ENCODE measurements around the gene PCDHGA10. TPM values are rescaled to one million over a fixed set of nuclear protein-coding genes. Genes with fewer than 3 reads are reported as not detected.
"Not testable (repeated sequence)": the region's sequence is repeated elsewhere in the genome, so short reads cannot be mapped to it uniquely, and the experiment has no call there.

The PCDHGA10 gene
- total RNA-seq, 2 donors from 2014 or later: not detected

- DNase-seq (ENCODE audit: low spot score in 2 of 2): not testable (repeated sequence)
These were observed 25.1 kb upstream of the PCDHGA10 start, which contains the start of gene PCDHGB4 for GRCh38 chr5:141387557-141388311. TSS of gene PCDHGB4 (plus strand) at chr5:141387698. CDS start at chr5:141387885, 187 bp downstream.

GRCh38 chr5:141388661-141389060 lies 24.1 kb upstream of the PCDHGA10 start:
- DNase-seq (ENCODE audit: low spot score in 2 of 2): no peak
- ATAC-seq: no peak
- H3K27ac Mint-ChIP-seq: no peak overlapping the region
- H3K36me3 Mint-ChIP-seq: peaks cover 49 to 53% of the 10 kb centered on the region in 2 donors
- H3K9me3 Mint-ChIP-seq: peaks cover 15 to 23% of the 10 kb centered on the region in 2 donors

More at GRCh38 chr5:141387557-141388311, 25.1 kb upstream of the PCDHGA10 start, which contains the start of gene PCDHGB4:
- Mint-ChIP-seq H3K9me3 (peaks cover 19 to 25% of the 10 kb centered on the region in 2 donors), H3K36me3 (peaks cover 51 to 53% of the 10 kb centered on the region in 2 donors)
- not testable (repeated sequence) for H3K27ac Mint-ChIP-seq
- peak; percentile 68 to 75 for ATAC-seq

GRCh38 chr5:141389153-141390042 lies 23.4 kb upstream of the PCDHGA10 start:
- H3K36me3 Mint-ChIP-seq: peaks cover 50 to 56% of the 10 kb centered on the region in 2 donors
- ATAC-seq (no peak), DNase-seq (ENCODE audit: low spot score in 2 of 2) (no peak)
- peaks cover 21 to 27% of the 10 kb centered on the region in 2 donors for H3K9me3 Mint-ChIP-seq
- peak overlapping the region in 1 of 2 donors; percentile 44 for H3K27ac Mint-ChIP-seq

GRCh38 chr5:141392429-141393198 lies 20.2 kb upstream of the PCDHGA10 start, which contains the start of gene PCDHGA8:
TSS of gene PCDHGA8 (plus strand) at chr5:141392633. CDS start at chr5:141392814, 181 bp downstream.
- Mint-ChIP-seq H3K27ac (no peak within 1 kb of the TSS), H3K9me3 (peaks cover 21 to 27% of the 10 kb centered on the region in 2 donors), H3K36me3 (peaks cover 46 to 51% of the 10 kb centered on the region in 2 donors)
- no peak for DNase-seq (ENCODE audit: low spot score in 2 of 2)
- no peak for ATAC-seq

- H3K36me3 Mint-ChIP-seq: peaks cover 45 to 48% of the 10 kb centered on the region in 2 donors
- H3K27ac Mint-ChIP-seq: no peak overlapping the region
- no peak for DNase-seq (ENCODE audit: low spot score in 2 of 2)
- peaks cover 20 to 27% of the 10 kb centered on the region in 2 donors for H3K9me3 Mint-ChIP-seq
- ATAC-seq: no peak
These were observed 19.5 kb upstream of the PCDHGA10 start for GRCh38 chr5:141393267-141393666.

GRCh38 chr5:141394401-141395187 lies 18.2 kb upstream of the PCDHGA10 start:
- peaks cover 41 to 46% of the 10 kb centered on the region in 2 donors for H3K36me3 Mint-ChIP-seq
- not testable (repeated sequence) for ATAC-seq; DNase-seq (ENCODE audit: low spot score in 2 of 2)
- peaks cover 11 to 20% of the 10 kb centered on the region in 2 donors for H3K9me3 Mint-ChIP-seq
- H3K27ac Mint-ChIP-seq: peak overlapping the region in 1 of 2 donors; percentile 5

GRCh38 chr5:141397756-141398551 lies 14.8 kb upstream of the PCDHGA10 start, which contains the start of gene PCDHGB5:
TSS of gene PCDHGB5 (plus strand) at chr5:141397947. CDS start at chr5:141398128, 181 bp downstream.
- not testable (repeated sequence) for H3K27ac Mint-ChIP-seq
- H3K36me3 Mint-ChIP-seq: peaks cover 40 to 49% of the 10 kb centered on the region in 2 donors
- peak; percentile 71 to 82 for ATAC-seq

GRCh38 chr5:141398608-141399007 lies 14.2 kb upstream of the PCDHGA10 start:
- no peak for DNase-seq (ENCODE audit: low spot score in 2 of 2)
- H3K27ac Mint-ChIP-seq: no peak overlapping the region
- H3K36me3 Mint-ChIP-seq: peaks cover 38 to 47% of the 10 kb centered on the region in 2 donors
- H3K9me3 Mint-ChIP-seq: peaks cover 10 to 12% of the 10 kb centered on the region in 2 donors
- no peak for ATAC-seq

More at GRCh38 chr5:141397756-141398551, 14.8 kb upstream of the PCDHGA10 start, which contains the start of gene PCDHGB5:
- H3K9me3 Mint-ChIP-seq: peaks cover 10 to 12% of the 10 kb centered on the region in 2 donors
- DNase-seq (ENCODE audit: low spot score in 2 of 2): not testable (repeated sequence)

GRCh38 chr5:141399555-141400258 lies 13.1 kb upstream of the PCDHGA10 start:
- peaks cover 8 to 10% of the 10 kb centered on the region in 2 donors for H3K9me3 Mint-ChIP-seq
- DNase-seq (ENCODE audit: low spot score in 2 of 2): no peak

GRCh38 chr5:141402553-141403243 lies 10.1 kb upstream of the PCDHGA10 start, which contains the start of gene PCDHGA9:
TSS of gene PCDHGA9 (plus strand) at chr5:141402778. CDS start at chr5:141402953, 175 bp downstream.
- Mint-ChIP-seq H3K9me3 (peaks cover 14 to 18% of the 10 kb centered on the region in 2 donors), H3K36me3 (peaks cover 42 to 59% of the 10 kb centered on the region in 2 donors), H3K27ac (no peak within 1 kb of the TSS)
- DNase-seq (ENCODE audit: low spot score in 2 of 2): no peak
- ATAC-seq: no peak

More at GRCh38 chr5:141399555-141400258, 13.1 kb upstream of the PCDHGA10 start:
- Mint-ChIP-seq H3K27ac (peak overlapping the region in 1 of 2 donors; percentile 47), H3K36me3 (peaks cover 38 to 49% of the 10 kb centered on the region in 2 donors)
- no peak for ATAC-seq

GRCh38 chr5:141403387-141403786 lies 9.4 kb upstream of the PCDHGA10 start:
- Mint-ChIP-seq H3K27ac (no peak overlapping the region), H3K9me3 (peaks cover 17 to 21% of the 10 kb centered on the region in 2 donors), H3K36me3 (peaks cover 49 to 66% of the 10 kb centered on the region in 2 donors)
- DNase-seq (ENCODE audit: low spot score in 2 of 2) (no peak), ATAC-seq (no peak)

- peaks cover 48 to 63% of the 10 kb centered on the region in 2 donors for H3K36me3 Mint-ChIP-seq
- not testable (repeated sequence) for DNase-seq (ENCODE audit: low spot score in 2 of 2)
- H3K9me3 Mint-ChIP-seq: peaks cover 26 to 28% of the 10 kb centered on the region in 2 donors
- H3K27ac Mint-ChIP-seq: peak within 1 kb of the TSS in 1 of 2 donors; percentile 29
- peak; percentile 56 to 58 for ATAC-seq
These were observed 4.8 kb upstream of the PCDHGA10 start, which contains the start of gene PCDHGB6 for GRCh38 chr5:141407790-141408505. TSS of gene PCDHGB6 (plus strand) at chr5:141408021. CDS start at chr5:141408203, 182 bp downstream.
